ENCODE measurements around the gene LTB4R.

LTB4R gene

GRCh38 chr14:24337144-24337823 lies 26.0 kb downstream of the LTB4R start:
- TF ChIP-seq CREB1 (IDR thresholded peaks at IDR 0.05; ENCODE audit: low read depth) = no peak

- TF ChIP-seq TCF12 (IDR thresholded peaks at IDR 0.05; ENCODE audit: low read depth) = no peak
- no peak for TF ChIP-seq MAX (IDR thresholded peaks at IDR 0.05)
- no peak for TF ChIP-seq EP300 (IDR thresholded peaks at IDR 0.05; ENCODE audit: borderline replicate concordance)
- no peak for TF ChIP-seq EGR1 (IDR thresholded peaks at IDR 0.05)
- no peak for TF ChIP-seq RAD21 (IDR thresholded peaks at IDR 0.05; ENCODE audit: low read depth)
- no peak for TF ChIP-seq REST (IDR thresholded peaks at IDR 0.05; ENCODE audit: low read depth)
- TF ChIP-seq TAF1 (IDR thresholded peaks at IDR 0.05; ENCODE audit: low read depth) = no peak
- TF ChIP-seq USF1 (IDR thresholded peaks at IDR 0.05) = no peak
- TF ChIP-seq YY1 (IDR thresholded peaks at IDR 0.05; ENCODE audit: low read depth) = no peak
- TF ChIP-seq CEBPB (IDR thresholded peaks at IDR 0.05) = no peak
- no peak for TF ChIP-seq CREB1 (IDR thresholded peaks at IDR 0.05; ENCODE audit: low read depth)
- TF ChIP-seq NFIC (IDR thresholded peaks at IDR 0.05) = no peak
- TF ChIP-seq TEAD4 (IDR thresholded peaks at IDR 0.05) = no peak
- no peak for TF ChIP-seq FOXM1 (IDR thresholded peaks at IDR 0.05; ENCODE audit: borderline replicate concordance, low read depth)
- TF ChIP-seq ZBTB7A (IDR thresholded peaks at IDR 0.05; ENCODE audit: low read depth) = no peak
Measured at GRCh38 chr14:24337824-24338175, 26.5 kb downstream of the LTB4R start.

DNA sequence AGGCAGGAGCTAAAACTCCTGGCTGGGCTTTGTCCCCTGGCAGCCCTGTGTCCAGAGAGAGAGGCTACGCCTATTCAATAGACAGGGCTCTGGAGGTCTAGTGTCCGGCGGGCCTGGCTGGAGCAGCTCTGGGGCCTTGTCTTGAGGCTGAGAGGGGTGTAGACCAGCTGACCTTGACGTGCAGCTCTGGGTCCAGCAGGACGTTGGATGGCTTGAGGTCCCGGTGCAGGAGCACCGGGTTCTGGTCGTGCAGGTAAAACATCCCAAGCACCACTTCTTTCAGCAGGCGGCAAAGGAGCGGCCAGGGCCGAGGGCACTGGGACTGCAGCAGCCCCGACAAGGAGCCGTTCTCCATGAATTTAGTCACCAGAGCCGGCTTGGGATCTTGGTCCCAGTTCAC lies 27.5 kb downstream of the LTB4R start:
- TF ChIP-seq TEAD4 (IDR thresholded peaks at IDR 0.05) (no peak), TCF12 (IDR thresholded peaks at IDR 0.05; ENCODE audit: low read depth) (no peak), CEBPB (IDR thresholded peaks at IDR 0.05) (no peak), RAD21 (IDR thresholded peaks at IDR 0.05; ENCODE audit: low read depth) (no peak), FOXM1 (IDR thresholded peaks at IDR 0.05; ENCODE audit: borderline replicate concordance, low read depth) (no peak), NFIC (IDR thresholded peaks at IDR 0.05) (no peak), YY1 (IDR thresholded peaks at IDR 0.05; ENCODE audit: low read depth) (no peak), EP300 (IDR thresholded peaks at IDR 0.05; ENCODE audit: borderline replicate concordance) (no peak), EGR1 (IDR thresholded peaks at IDR 0.05) (no peak), ZBTB7A (IDR thresholded peaks at IDR 0.05; ENCODE audit: low read depth) (no peak), USF1 (IDR thresholded peaks at IDR 0.05) (no peak), REST (IDR thresholded peaks at IDR 0.05; ENCODE audit: low read depth) (no peak)

DNA sequence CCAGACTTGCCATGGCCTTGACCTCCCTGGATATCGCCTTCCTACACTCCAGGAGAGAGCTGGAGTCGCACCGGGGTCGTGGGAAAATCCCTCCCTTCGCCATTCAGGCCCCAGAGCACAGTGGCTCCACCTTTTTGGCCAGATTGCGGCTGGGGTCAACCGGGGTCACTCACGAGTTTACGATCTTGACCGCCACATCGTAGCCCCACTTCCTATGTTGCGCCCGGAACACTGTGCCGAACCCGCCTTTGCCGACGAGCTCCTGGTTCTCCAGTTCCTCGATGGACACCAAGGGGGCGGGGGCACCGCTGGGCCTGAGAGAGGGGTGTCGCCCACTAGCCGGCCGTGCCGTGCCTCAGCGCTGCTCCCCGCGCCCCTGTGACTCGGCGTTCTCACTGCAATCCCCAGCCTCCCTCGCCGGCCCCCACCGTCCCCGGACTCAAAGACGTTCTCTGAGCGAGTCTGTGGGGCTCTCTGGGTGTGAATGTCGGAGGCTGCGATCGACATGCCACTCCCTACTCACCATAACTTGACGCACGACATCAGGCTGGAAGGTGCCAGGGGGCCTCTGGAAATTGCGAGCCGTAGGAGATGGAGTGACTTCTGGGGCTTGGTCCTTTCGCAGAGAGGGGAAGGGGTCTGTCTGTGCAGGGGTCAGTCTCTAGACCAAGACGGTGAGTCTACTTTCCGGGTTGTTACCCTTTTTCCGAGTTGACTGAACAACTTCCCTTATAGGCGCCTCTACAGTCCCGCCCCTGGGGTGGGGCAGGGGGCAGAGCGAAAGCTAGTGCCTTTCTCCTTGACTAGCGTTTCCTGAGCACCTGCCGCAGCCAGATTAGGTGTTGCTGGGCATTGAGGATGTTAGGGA lies 28.2 kb downstream of the LTB4R start, which contains the start of gene RIPK3:
RIPK3 (minus strand) TSS at position 708 of the 868 bp plus-strand sequence; CDS start at position 543, 165 bp downstream.
- no peak for TF ChIP-seq TCF12 (IDR thresholded peaks at IDR 0.05; ENCODE audit: low read depth)
- TF ChIP-seq EP300 (IDR thresholded peaks at IDR 0.05; ENCODE audit: borderline replicate concordance) = no peak
- TF ChIP-seq USF1 (IDR thresholded peaks at IDR 0.05) = no peak
- no peak for TF ChIP-seq CEBPB (IDR thresholded peaks at IDR 0.05)

DNA sequence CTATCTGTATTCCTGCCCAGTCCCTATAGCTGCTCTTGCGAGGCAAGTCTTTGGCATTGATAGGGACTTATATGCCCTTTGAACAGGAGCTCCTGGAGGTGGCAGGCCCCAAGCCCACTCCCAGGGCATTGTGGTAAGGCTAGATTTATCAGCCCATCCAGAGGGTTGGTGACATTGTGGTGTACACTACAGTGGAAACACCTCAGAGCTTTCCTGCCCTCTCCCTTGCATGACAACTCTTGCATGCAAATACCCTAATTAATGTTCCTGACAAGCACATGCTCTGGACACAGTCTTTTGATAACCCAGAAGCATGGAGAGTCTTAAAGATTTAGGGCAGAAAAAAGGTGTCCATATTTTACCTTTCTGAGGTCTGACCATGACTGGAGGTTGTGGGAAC lies 29.3 kb downstream of the LTB4R start:
- TF ChIP-seq CREB1 (IDR thresholded peaks at IDR 0.05; ENCODE audit: low read depth) = no peak
- no peak for TF ChIP-seq TCF12 (IDR thresholded peaks at IDR 0.05; ENCODE audit: low read depth)
- TF ChIP-seq EP300 (IDR thresholded peaks at IDR 0.05; ENCODE audit: borderline replicate concordance) = no peak
- TF ChIP-seq REST (IDR thresholded peaks at IDR 0.05; ENCODE audit: low read depth) = no peak
- TF ChIP-seq MAX (IDR thresholded peaks at IDR 0.05) = no peak
- TF ChIP-seq TAF1 (IDR thresholded peaks at IDR 0.05; ENCODE audit: low read depth) = no peak
- no peak for TF ChIP-seq USF1 (IDR thresholded peaks at IDR 0.05)
- no peak for TF ChIP-seq NFIC (IDR thresholded peaks at IDR 0.05)
- TF ChIP-seq FOXM1 (IDR thresholded peaks at IDR 0.05; ENCODE audit: borderline replicate concordance, low read depth) = no peak
- no peak for TF ChIP-seq YY1 (IDR thresholded peaks at IDR 0.05; ENCODE audit: low read depth)

Data from Ishikawa (cell line).